ENCODE data around the gene MFSD6. TPM values are rescaled to one million over a fixed set of nuclear protein-coding genes. Genes with fewer than 3 reads are reported as not detected.

MFSD6 gene
- total and polyA plus RNA-seq, 4 donors: 11.7 to 61.7 (median 37.4) TPM

GRCh38 chr2:190537765-190538164 lies 129.6 kb downstream of the MFSD6 start:
- Histone ChIP-seq H3K4me3 (no peak overlapping the region), H3K9me3 (ENCODE audit: control insufficient read depth in 4 of 4, insufficient read depth in 3 of 4, low read length in 3 of 4) (peaks cover 0 to 21% (median 4%) of the 10 kb centered on the region in 4 donors), H3K27ac (ENCODE audit: low read depth in 1 of 2, low read length in 1 of 2) (no peak overlapping the region), H3K4me1 (ENCODE audit: control insufficient read depth in 5 of 5, insufficient read depth in 5 of 5, low read length in 5 of 5) (peaks cover 0 to 21% (median 4%) of the 10 kb centered on the region in 5 donors), H3K9ac (ENCODE audit: insufficient read depth in 1 of 2, low read length in 2 of 2) (no peak overlapping the region), H3K27me3 (ENCODE audit: control insufficient read depth in 3 of 3, insufficient read depth in 3 of 3, low read length in 2 of 3) (no peaks in the 10 kb centered on the region), H3K36me3 (ENCODE audit: control insufficient read depth in 4 of 4, insufficient read depth in 4 of 4, low read length in 4 of 4) (peaks cover 0 to 7% (median 2%) of the 10 kb centered on the region in 4 donors)
- no peak for ATAC-seq (ENCODE audit: insufficient read depth, low FRiP score)
- TF ChIP-seq CTCF (IDR thresholded peaks at IDR 0.05; ENCODE audit: control extremely low read depth, extremely low read depth): no peak
- WGBS, 2 donors: 92 to 98% methylated on average over 1 of the region's 1 CpG
- no peak for DNase-seq

GRCh38 chr2:190538201-190538600 lies 130.0 kb downstream of the MFSD6 start:
- Histone ChIP-seq H3K27ac (ENCODE audit: low read depth in 1 of 2, low read length in 1 of 2) (no peak overlapping the region), H3K4me1 (ENCODE audit: control insufficient read depth in 5 of 5, insufficient read depth in 5 of 5, low read length in 5 of 5) (peaks cover 0 to 20% (median 4%) of the 10 kb centered on the region in 5 donors), H3K9me3 (ENCODE audit: control insufficient read depth in 4 of 4, insufficient read depth in 3 of 4, low read length in 3 of 4) (peaks cover 0 to 21% (median 4%) of the 10 kb centered on the region in 4 donors), H3K27me3 (ENCODE audit: control insufficient read depth in 3 of 3, insufficient read depth in 3 of 3, low read length in 2 of 3) (no peaks in the 10 kb centered on the region), H3K4me3 (no peak overlapping the region), H3K36me3 (ENCODE audit: control insufficient read depth in 4 of 4, insufficient read depth in 4 of 4, low read length in 4 of 4) (peaks cover 0 to 7% (median 2%) of the 10 kb centered on the region in 4 donors), H3K9ac (ENCODE audit: insufficient read depth in 1 of 2, low read length in 2 of 2) (no peak overlapping the region)
- DNase-seq (no peak), ATAC-seq (ENCODE audit: insufficient read depth, low FRiP score) (no peak)
- no peak for TF ChIP-seq CTCF (IDR thresholded peaks at IDR 0.05; ENCODE audit: control extremely low read depth, extremely low read depth)

- Histone ChIP-seq H3K27me3 (ENCODE audit: control insufficient read depth in 3 of 3, insufficient read depth in 3 of 3, low read length in 2 of 3) (no peaks in the 10 kb centered on the region), H3K4me3 (no peak overlapping the region), H3K27ac (ENCODE audit: low read depth in 1 of 2, low read length in 1 of 2) (no peak overlapping the region), H3K4me1 (ENCODE audit: control insufficient read depth in 5 of 5, insufficient read depth in 5 of 5, low read length in 5 of 5) (peaks cover 0 to 11% (median 2%) of the 10 kb centered on the region in 5 donors), H3K9me3 (ENCODE audit: control insufficient read depth in 4 of 4, insufficient read depth in 3 of 4, low read length in 3 of 4) (peaks cover 0 to 21% (median 4%) of the 10 kb centered on the region in 4 donors), H3K9ac (ENCODE audit: insufficient read depth in 1 of 2, low read length in 2 of 2) (no peak overlapping the region), H3K36me3 (ENCODE audit: control insufficient read depth in 4 of 4, insufficient read depth in 4 of 4, low read length in 4 of 4) (peaks cover 0 to 7% (median 2%) of the 10 kb centered on the region in 4 donors)
- no peak for TF ChIP-seq CTCF (IDR thresholded peaks at IDR 0.05; ENCODE audit: control extremely low read depth, extremely low read depth)
- DNase-seq: peak in 1 of 3 donors; percentile 38
- 96 to 98% methylated on average over 6 of the region's 6 CpGs for WGBS, 2 donors
- ATAC-seq (ENCODE audit: insufficient read depth, low FRiP score): no peak
Measured at GRCh38 chr2:190540048-190540447, 131.9 kb downstream of the MFSD6 start.

GRCh38 chr2:190545093-190545492 lies 136.9 kb downstream of the MFSD6 start:
- Histone ChIP-seq H3K9me3 (ENCODE audit: control insufficient read depth in 4 of 4, insufficient read depth in 3 of 4, low read length in 3 of 4) (peaks cover 0 to 11% (median 2%) of the 10 kb centered on the region in 4 donors), H3K27ac (ENCODE audit: low read depth in 1 of 2, low read length in 1 of 2) (no peak overlapping the region), H3K4me3 (no peak overlapping the region), H3K4me1 (ENCODE audit: control insufficient read depth in 5 of 5, insufficient read depth in 5 of 5, low read length in 5 of 5) (no peaks in the 10 kb centered on the region), H3K36me3 (ENCODE audit: control insufficient read depth in 4 of 4, insufficient read depth in 4 of 4, low read length in 4 of 4) (no peaks in the 10 kb centered on the region), H3K9ac (ENCODE audit: insufficient read depth in 1 of 2, low read length in 2 of 2) (peak overlapping the region in 1 of 2 donors; percentile 35), H3K27me3 (ENCODE audit: control insufficient read depth in 3 of 3, insufficient read depth in 3 of 3, low read length in 2 of 3) (no peaks in the 10 kb centered on the region)
- 71 to 86% methylated on average over 3 of the region's 3 CpGs for WGBS, 2 donors
- DNase-seq (peak in 2 of 3 donors; percentile 61 to 62), ATAC-seq (ENCODE audit: insufficient read depth, low FRiP score) (no peak)
- no peak for TF ChIP-seq CTCF (IDR thresholded peaks at IDR 0.05; ENCODE audit: control extremely low read depth, extremely low read depth)

Measured in lung (tissue), 12 donors.